Endothelial cell (in vitro differentiated cells): ENCODE measurements around the gene ADAR. TPM values are rescaled to one million over a fixed set of nuclear protein-coding genes. Genes with fewer than 3 reads are reported as not detected.
A peak's percentile ranks its signal among the peaks of the same experiment; 100 is the strongest.

Experiments
- DNase-seq: peaks from one replicate; pipeline ENCODE4 v3.0.0; 2021; ENCODE audit warnings: low spot score
- H3K27ac Mint-ChIP-seq: one replicate; pipeline ENCODE4 v1.8.0; 2021; ENCODE audit warnings: mixed read lengths, inconsistent platforms; ENCODE audit not compliant: unreplicated experiment
- H3K27me3 Mint-ChIP-seq: one replicate; pipeline ENCODE4 v1.8.0; 2021; ENCODE audit warnings: mild to moderate bottlenecking, moderate library complexity, mixed read lengths, inconsistent platforms; ENCODE audit not compliant: unreplicated experiment
- H3K36me3 Mint-ChIP-seq: one replicate; pipeline ENCODE4 v1.8.0; 2021; ENCODE audit warnings: mild to moderate bottlenecking, low read depth, mixed read lengths, inconsistent platforms; ENCODE audit not compliant: unreplicated experiment
- H3K4me1 Mint-ChIP-seq: one replicate; pipeline ENCODE4 v1.8.0; 2021; ENCODE audit warnings: mild to moderate bottlenecking, mixed read lengths, inconsistent platforms; ENCODE audit not compliant: unreplicated experiment
- H3K4me3 Mint-ChIP-seq: one replicate; pipeline ENCODE4 v1.8.0; 2021; ENCODE audit warnings: mild to moderate bottlenecking, mixed read lengths, inconsistent platforms; ENCODE audit not compliant: unreplicated experiment
- H3K9me3 Mint-ChIP-seq: one replicate; pipeline ENCODE4 v1.8.0; 2021; ENCODE audit warnings: mixed read lengths, inconsistent platforms; ENCODE audit not compliant: unreplicated experiment
- total RNA-seq: library from RNA; stranded (reverse); fragmentation: NEBNext Ultra II Directional; extraction: Animal tissue kit (Norgen Biotek cat#: 25700); gene quantifications from one replicate; pipeline ENCODE4 v1.2.1, GENCODE V29; 2021; ENCODE audit not compliant: unreplicated experiment
- TF ChIP-seq, protein P1 (sequence below): fragments of 200-600 bp; sonication (generic); IDR thresholded peaks from one replicate; pipeline ENCODE4 v1.5.0; 2021; ENCODE audit warnings: antibody characterized with exemption; ENCODE audit not compliant: unreplicated experiment

The ADAR gene
- total RNA-seq, 1 donor from 2014 or later: 156 TPM

- Mint-ChIP-seq H3K4me1 (peaks cover 9% of the 10 kb centered on the region), H3K4me3 (no peak overlapping the region), H3K27ac (no peak overlapping the region), H3K27me3 (no peaks in the 10 kb centered on the region), H3K36me3 (peaks cover 64% of the 10 kb centered on the region), H3K9me3 (no peaks in the 10 kb centered on the region)
- no peak for DNase-seq
- TF ChIP-seq, protein P1, sequence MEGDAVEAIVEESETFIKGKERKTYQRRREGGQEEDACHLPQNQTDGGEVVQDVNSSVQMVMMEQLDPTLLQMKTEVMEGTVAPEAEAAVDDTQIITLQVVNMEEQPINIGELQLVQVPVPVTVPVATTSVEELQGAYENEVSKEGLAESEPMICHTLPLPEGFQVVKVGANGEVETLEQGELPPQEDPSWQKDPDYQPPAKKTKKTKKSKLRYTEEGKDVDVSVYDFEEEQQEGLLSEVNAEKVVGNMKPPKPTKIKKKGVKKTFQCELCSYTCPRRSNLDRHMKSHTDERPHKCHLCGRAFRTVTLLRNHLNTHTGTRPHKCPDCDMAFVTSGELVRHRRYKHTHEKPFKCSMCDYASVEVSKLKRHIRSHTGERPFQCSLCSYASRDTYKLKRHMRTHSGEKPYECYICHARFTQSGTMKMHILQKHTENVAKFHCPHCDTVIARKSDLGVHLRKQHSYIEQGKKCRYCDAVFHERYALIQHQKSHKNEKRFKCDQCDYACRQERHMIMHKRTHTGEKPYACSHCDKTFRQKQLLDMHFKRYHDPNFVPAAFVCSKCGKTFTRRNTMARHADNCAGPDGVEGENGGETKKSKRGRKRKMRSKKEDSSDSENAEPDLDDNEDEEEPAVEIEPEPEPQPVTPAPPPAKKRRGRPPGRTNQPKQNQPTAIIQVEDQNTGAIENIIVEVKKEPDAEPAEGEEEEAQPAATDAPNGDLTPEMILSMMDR: no peak
These were observed 14.6 kb downstream of the ADAR start for GRCh38 chr1:154593390-154593789.

- peaks cover 64% of the 10 kb centered on the region for H3K36me3 Mint-ChIP-seq
- TF ChIP-seq, protein P1: no peak
- H3K27me3 Mint-ChIP-seq: no peaks in the 10 kb centered on the region
These were observed 16.8 kb downstream of the ADAR start for GRCh38 chr1:154591206-154591605.

DNA sequence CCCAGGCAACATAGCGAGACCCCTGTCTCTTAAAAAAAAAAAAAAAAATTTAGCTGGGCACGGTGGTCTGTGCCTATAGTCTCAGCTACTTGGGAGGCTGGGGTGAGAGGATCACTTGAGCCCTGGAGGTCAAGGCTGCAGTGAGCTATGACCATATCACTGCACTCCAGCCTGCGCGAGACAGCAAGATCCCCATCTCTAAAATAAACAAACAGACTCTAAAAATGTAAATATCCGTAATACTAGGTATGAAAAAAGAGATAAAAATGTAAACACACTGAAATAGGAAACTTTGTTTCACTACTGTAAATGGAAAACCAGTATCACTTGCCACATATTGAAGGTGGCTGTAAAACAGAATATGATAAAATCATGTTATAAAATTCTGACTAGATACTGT is 17.2 kb downstream of the ADAR start:
- Mint-ChIP-seq H3K36me3 (peaks cover 69% of the 10 kb centered on the region), H3K27me3 (no peaks in the 10 kb centered on the region), H3K4me3 (peak overlapping the region; percentile 29), H3K4me1 (peaks cover 9% of the 10 kb centered on the region), H3K9me3 (no peaks in the 10 kb centered on the region), H3K27ac (no peak overlapping the region)
- TF ChIP-seq, protein P1: no peak
- no peak for DNase-seq

More at GRCh38 chr1:154591206-154591605, 16.8 kb downstream of the ADAR start:
- DNase-seq: no peak
- Mint-ChIP-seq H3K4me3 (peak overlapping the region; percentile 29), H3K9me3 (no peaks in the 10 kb centered on the region), H3K27ac (no peak overlapping the region), H3K4me1 (peaks cover 9% of the 10 kb centered on the region)

DNA sequence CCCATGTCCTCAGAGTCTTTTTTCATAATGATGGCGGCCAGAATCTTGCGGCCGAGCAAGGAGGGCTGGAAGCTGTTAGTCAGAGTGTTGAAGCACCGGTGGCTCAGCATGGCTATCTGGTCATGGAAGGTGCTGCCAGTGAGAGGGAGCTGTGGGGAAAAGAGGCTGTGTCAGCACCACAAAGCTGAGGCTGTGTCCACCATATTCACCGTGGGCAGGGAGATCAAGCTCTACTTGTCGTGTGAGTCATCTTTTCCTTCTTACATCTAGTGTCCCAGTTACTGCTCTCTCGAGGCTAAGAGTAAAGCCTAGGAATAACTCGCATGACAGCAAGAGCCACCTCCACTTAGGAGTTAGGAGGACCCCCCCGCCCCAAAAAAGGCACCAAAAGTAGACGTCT is 18.2 kb downstream of the ADAR start:
- H3K27ac Mint-ChIP-seq: peak overlapping the region; percentile 54
- peaks cover 17% of the 10 kb centered on the region for H3K4me1 Mint-ChIP-seq

DNA sequence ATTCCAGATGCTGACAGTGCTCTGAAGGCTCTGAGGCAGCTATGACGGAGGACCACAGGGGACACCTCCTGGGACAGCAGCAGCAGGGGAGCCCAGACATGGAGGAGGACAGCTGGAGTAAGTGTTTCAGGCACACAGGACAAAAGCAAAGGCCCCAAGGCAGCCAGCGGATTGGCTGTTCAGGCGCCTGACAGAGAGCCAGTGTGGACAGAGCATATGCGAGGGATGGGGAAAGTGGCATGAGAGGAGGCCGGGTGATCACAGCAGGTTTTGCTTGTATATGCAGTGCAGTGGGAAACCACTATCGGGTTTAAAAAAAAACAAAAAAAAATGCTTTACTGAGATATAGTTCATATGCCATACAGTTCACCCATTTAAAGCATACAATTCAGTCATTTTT is 21.3 kb downstream of the ADAR start:
- Mint-ChIP-seq H3K27ac (no peak overlapping the region), H3K27me3 (no peaks in the 10 kb centered on the region), H3K36me3 (peaks cover 62% of the 10 kb centered on the region), H3K9me3 (no peaks in the 10 kb centered on the region), H3K4me1 (peaks cover 21% of the 10 kb centered on the region), H3K4me3 (peak overlapping the region; percentile 26)
- TF ChIP-seq, protein P1: no peak
- no peak for DNase-seq

More for the DNA sequence above, 18.2 kb downstream of the ADAR start:
- H3K9me3 Mint-ChIP-seq: no peaks in the 10 kb centered on the region
- no peak overlapping the region for H3K4me3 Mint-ChIP-seq
- TF ChIP-seq, protein P1: no peak
- H3K36me3 Mint-ChIP-seq: peaks cover 74% of the 10 kb centered on the region
- H3K27me3 Mint-ChIP-seq: no peaks in the 10 kb centered on the region
- no peak for DNase-seq
